ENCODE data around the gene AOPEP.

- TF ChIP-seq CTCF (IDR thresholded peaks at IDR 0.05; ENCODE audit: low read depth, low read length) (no peak), EZH2phosphoT487 (IDR thresholded peaks at IDR 0.05; ENCODE audit: low read depth) (no peak)
These were observed 74.1 kb downstream of the AOPEP start for GRCh38 chr9:94800424-94801117.

Data from OCI-LY3 (cell line).